IMR-90 (cell line): ENCODE data around the gene ABCA5.

Experiments used
- CEBPB ChIP-seq: IDR thresholded peaks from 2 replicates; pipeline ENCODE4 v1.6.1; 2012; ENCODE audit warnings: low read depth, low read length, improper control_type of control experiment
- MAFK ChIP-seq: IDR thresholded peaks from 2 replicates; pipeline ENCODE4 v1.6.1; 2012; ENCODE audit warnings: low read depth, low read length, improper control_type of control experiment
- POLR2A ChIP-seq: IDR thresholded peaks from 2 replicates; pipeline ENCODE4 v1.6.1; 2012; ENCODE audit warnings: mild to moderate bottlenecking, low read depth, low read length
- RFX5 ChIP-seq: IDR thresholded peaks from 2 replicates; pipeline ENCODE4 v1.8.0; 2012; ENCODE audit warnings: low read depth, mild to moderate bottlenecking, low read length, moderate library complexity
- TF ChIP-seq, protein P1 (sequence below): conservative IDR thresholded peaks from 2 replicates; pipeline ENCODE4 v1.5.1; 2012; ENCODE audit warnings: mild to moderate bottlenecking, low read depth, low read length, improper control_type of control experiment
- TF ChIP-seq, protein P2 (sequence below): fragments of 150-350 bp; IDR thresholded peaks from 2 replicates; pipeline ENCODE4 v1.6.1; 2016; ENCODE audit warnings: low read depth, mild to moderate bottlenecking, low read length, moderate library complexity, borderline replicate concordance

DNA sequence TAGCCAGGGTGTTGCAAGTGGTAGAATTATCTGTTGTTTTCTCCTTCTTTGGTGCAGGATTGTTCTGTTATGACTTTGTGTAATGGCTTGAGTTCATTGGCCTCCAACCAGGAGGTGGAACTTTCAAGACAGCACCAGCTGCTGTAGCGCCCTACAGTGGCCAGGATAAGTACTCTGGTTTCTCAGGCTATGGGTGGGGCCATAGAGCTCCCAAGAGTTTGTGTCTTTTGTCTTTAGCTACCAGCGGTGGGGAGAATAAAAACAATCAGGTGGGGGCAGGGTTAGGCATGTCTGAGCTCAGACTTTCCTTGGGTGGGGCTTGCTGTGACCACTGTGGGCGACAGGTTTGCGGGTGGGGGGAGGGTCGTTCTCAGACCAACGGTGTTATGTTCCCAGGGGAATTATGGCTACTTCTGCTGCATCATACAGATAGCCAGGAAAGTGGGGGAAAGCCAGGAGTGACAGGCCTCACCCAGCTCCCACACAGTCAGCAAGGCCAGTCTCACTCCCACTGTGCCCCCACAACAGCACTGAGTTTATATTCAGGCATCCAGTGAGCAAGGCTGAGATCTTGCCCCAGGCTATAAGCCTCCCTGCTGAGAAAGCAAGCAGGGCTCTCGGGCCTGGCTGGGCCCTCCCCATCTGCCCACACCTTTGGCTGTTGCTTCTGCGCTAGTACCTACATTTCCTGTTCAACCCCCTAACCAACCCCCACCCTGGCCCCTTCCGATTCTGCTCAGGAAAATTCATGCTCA, 113.7 kb downstream of the ABCA5 start:
- TF ChIP-seq, protein P1, sequence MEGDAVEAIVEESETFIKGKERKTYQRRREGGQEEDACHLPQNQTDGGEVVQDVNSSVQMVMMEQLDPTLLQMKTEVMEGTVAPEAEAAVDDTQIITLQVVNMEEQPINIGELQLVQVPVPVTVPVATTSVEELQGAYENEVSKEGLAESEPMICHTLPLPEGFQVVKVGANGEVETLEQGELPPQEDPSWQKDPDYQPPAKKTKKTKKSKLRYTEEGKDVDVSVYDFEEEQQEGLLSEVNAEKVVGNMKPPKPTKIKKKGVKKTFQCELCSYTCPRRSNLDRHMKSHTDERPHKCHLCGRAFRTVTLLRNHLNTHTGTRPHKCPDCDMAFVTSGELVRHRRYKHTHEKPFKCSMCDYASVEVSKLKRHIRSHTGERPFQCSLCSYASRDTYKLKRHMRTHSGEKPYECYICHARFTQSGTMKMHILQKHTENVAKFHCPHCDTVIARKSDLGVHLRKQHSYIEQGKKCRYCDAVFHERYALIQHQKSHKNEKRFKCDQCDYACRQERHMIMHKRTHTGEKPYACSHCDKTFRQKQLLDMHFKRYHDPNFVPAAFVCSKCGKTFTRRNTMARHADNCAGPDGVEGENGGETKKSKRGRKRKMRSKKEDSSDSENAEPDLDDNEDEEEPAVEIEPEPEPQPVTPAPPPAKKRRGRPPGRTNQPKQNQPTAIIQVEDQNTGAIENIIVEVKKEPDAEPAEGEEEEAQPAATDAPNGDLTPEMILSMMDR: no peak
- TF ChIP-seq MAFK: no peak
- TF ChIP-seq RFX5: no peak
- TF ChIP-seq POLR2A: no peak
- no peak for TF ChIP-seq CEBPB
- TF ChIP-seq, protein P2, sequence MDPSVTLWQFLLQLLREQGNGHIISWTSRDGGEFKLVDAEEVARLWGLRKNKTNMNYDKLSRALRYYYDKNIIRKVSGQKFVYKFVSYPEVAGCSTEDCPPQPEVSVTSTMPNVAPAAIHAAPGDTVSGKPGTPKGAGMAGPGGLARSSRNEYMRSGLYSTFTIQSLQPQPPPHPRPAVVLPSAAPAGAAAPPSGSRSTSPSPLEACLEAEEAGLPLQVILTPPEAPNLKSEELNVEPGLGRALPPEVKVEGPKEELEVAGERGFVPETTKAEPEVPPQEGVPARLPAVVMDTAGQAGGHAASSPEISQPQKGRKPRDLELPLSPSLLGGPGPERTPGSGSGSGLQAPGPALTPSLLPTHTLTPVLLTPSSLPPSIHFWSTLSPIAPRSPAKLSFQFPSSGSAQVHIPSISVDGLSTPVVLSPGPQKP: no peak
